ENCODE data around the gene PPP1R3F.

- no peak for TF ChIP-seq CTCF (IDR thresholded peaks at IDR 0.05; ENCODE audit: insufficient read depth, low read depth, low read length)
- TF ChIP-seq EZH2 (IDR thresholded peaks at IDR 0.05; ENCODE audit: insufficient read depth, low read length), result no peak
Measured at GRCh38 chrX:49228185-49228584, 41.4 kb upstream of the PPP1R3F start.
